Tibial nerve (tissue), 4 donors: ENCODE measurements around the gene FAR1. TPM values are rescaled to one million over a fixed set of nuclear protein-coding genes. Genes with fewer than 3 reads are reported as not detected.
"Not testable (repeated sequence)": the region's sequence is repeated elsewhere in the genome, so short reads cannot be mapped to it uniquely, and the experiment has no call there.

Experiments
- DNase-seq, 2 donors: peaks; one replicate each; pipeline ENCODE4 v3.0.0-alpha.2; 2019; ENCODE audit warnings: low spot score in 2 of 2
- H3K27ac ChIP-seq, 4 donors: fragments of 200-600 bp; sonication (generic) in 3 of 4; one replicate each; pipeline ENCODE4 v1.5.1; 2017 to 2019; ENCODE audit warnings: mild to moderate bottlenecking in 1 of 4
- H3K27me3 ChIP-seq, 2 donors: fragments of 200-600 bp; sonication (generic) in 1 of 2; one replicate each; pipeline versions ENCODE4 v1.5.1 to v1.6.0; 2017 to 2019
- H3K36me3 ChIP-seq, 3 donors: fragments of 200-600 bp; sonication (generic); one replicate each; pipeline ENCODE4 v1.5.1; 2018 to 2019
- H3K4me1 ChIP-seq, 4 donors: fragments of 200-600 bp; sonication (generic) in 3 of 4; one replicate each; pipeline ENCODE4 v1.5.1; 2017 to 2019
- H3K4me3 ChIP-seq, 4 donors: fragments of 200-600 bp; sonication (generic) in 3 of 4; one replicate each; pipeline ENCODE4 v1.5.1; 2017 to 2019; ENCODE audit warnings: mild to moderate bottlenecking in 1 of 4, moderate library complexity in 1 of 4
- H3K9me3 ChIP-seq, 4 donors: fragments of 200-600 bp; sonication (generic) in 3 of 4; one replicate each; pipeline ENCODE4 v1.5.1; 2017 to 2019
- CTCF ChIP-seq, 5 experiments: fragments of 200-600 bp in 3 of 5; fragments of 450-650 bp in 2 of 5; sonication (generic) in 3 of 5; IDR thresholded peaks; one replicate each; pipeline ENCODE4 v1.5.1; 2016 to 2019; ENCODE audit warnings: antibody characterized with exemption in 5 of 5, mild to moderate bottlenecking in 3 of 5, moderate library complexity in 2 of 5
- EP300 ChIP-seq, 2 donors: sonication (generic); formaldehyde crosslinking; IDR thresholded peaks; one replicate each; pipeline ENCODE4 v1.6.1; 2017; ENCODE audit warnings: antibody characterized with exemption in 2 of 2, mild to moderate bottlenecking in 1 of 2
- POLR2A ChIP-seq, 2 donors: fragments of 450-650 bp; IDR thresholded peaks; one replicate each; pipeline ENCODE4 v1.6.1; 2017; ENCODE audit warnings: antibody characterized with exemption in 2 of 2, mild to moderate bottlenecking in 2 of 2, moderate library complexity in 2 of 2
- WGBS, 2 donors: methylation state at CpG; one replicate each; pipeline ENCODE4 v1.1.5; 2018; 5-methylcytosine and 5-hydroxymethylcytosine counted together
- total RNA-seq, 4 donors: library from RNA; depleted of rRNA; stranded (reverse); fragments of >200 nt; gene quantifications; one replicate each; pipeline ENCODE4 v1.1.0, GENCODE V29; 2016

FAR1 gene
- total RNA-seq, 4 donors from 2014 or later = 54.6 to 64.0 (median 60.3) TPM

DNA sequence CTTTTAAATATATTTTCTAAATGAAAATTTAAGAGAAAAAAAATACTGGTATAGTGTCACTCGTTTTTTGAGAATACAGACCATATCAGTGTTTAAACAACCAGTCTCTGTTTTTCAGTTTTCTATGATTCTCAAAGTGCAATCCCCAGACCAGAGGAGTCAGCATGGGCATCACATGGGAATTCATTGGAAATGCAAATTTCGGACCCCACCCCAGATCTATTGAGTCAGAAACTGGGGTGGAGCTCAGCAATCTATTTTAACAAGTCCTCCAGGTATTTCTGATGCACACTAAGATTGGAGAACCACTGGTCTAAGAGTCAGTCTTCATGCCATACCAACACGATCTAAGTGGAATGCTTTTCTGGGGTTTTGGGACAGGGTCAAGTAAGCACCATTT lies 66.1 kb downstream of the FAR1 start:
- Histone ChIP-seq H3K4me1 (no peaks in the 10 kb centered on the region), H3K27me3 (no peaks in the 10 kb centered on the region), H3K4me3 (no peak overlapping the region), H3K27ac (no peak overlapping the region), H3K9me3 (no peaks in the 10 kb centered on the region), H3K36me3 (peaks cover 0 to 6% (median 0%) of the 10 kb centered on the region in 3 donors)
- DNase-seq = no peak
- TF ChIP-seq EP300 (IDR thresholded peaks at IDR 0.05) (no peak), CTCF (IDR thresholded peaks at IDR 0.05) (no peak), POLR2A (IDR thresholded peaks at IDR 0.05) (no peak)
- 89 to 94% methylated on average over 3 of the region's 3 CpGs for WGBS, 2 donors

DNA sequence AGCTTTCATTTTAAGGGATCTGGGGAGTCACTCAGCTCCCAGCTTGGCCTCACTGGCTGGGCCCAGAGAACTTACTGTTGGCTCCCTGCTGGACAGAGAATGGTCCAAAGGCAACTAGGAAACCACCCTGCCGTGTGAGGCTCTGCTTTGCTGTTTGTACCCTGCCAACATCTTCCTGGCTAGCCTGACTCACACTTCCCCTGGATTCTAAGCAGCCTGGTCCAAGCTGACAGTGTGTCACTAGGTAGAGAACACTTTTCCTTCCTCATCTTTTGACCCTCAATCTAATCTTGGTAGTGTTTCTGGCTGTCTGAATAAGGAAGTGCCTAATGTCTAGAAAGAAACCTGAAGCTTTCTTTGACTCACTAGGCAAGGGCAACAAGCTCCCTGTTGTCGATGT lies 76.7 kb downstream of the FAR1 start:
- Histone ChIP-seq H3K4me3 (no peak overlapping the region), H3K27ac (no peak overlapping the region), H3K36me3 (no peaks in the 10 kb centered on the region), H3K4me1 (no peaks in the 10 kb centered on the region), H3K27me3 (no peaks in the 10 kb centered on the region), H3K9me3 (no peaks in the 10 kb centered on the region)
- TF ChIP-seq CTCF (IDR thresholded peaks at IDR 0.05) (no peak), POLR2A (IDR thresholded peaks at IDR 0.05) (no peak), EP300 (IDR thresholded peaks at IDR 0.05) (no peak)
- no peak for DNase-seq
- WGBS, 2 donors = 56 to 69% methylated on average over 2 of the region's 2 CpGs

DNA sequence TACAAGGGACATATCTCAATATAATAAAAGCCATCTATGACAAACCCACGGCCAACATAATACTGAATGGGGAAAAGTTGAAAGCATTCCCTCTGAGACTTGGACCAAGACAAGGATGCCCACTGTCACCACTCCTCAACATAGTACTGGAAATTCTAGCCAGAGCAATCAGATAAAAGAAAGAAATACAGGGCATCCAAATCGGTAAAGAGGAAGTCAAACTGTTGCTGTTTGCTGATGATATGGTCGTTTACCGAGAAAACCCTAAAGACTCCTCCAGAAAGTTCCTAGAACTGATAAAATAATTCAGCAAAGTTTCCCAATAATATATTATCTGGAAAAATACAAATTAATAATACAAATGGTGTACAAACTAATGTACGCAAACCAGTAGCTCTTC lies 84.8 kb downstream of the FAR1 start:
- H3K36me3 ChIP-seq, H3K27me3 ChIP-seq, DNase-seq, H3K9me3 ChIP-seq, H3K4me1 ChIP-seq, H3K27ac ChIP-seq, H3K4me3 ChIP-seq: not testable (repeated sequence)
- WGBS, 2 donors = 89 to 95% methylated on average over 5 of the region's 5 CpGs

DNA sequence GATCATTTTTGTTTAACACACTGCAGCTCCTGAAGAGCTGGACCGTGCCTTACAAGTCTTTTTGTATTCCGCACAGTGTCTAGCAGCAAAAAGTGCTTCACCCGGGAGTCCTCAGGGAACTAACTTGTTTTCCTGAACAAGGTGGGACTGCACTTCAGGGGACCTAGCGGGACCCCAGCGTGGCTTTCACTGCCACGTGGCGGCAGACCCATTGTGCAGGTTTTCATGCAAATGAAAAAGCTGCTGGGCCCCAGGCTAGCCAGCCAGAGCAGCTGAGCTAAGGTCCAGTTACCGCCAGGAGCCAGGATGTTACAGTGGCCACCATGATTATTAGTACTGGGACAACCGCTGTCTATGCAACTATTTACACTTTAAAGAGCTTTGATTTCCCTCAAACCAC lies 90.6 kb downstream of the FAR1 start:
- no peak for DNase-seq
- Histone ChIP-seq H3K9me3 (no peaks in the 10 kb centered on the region), H3K4me3 (no peak overlapping the region), H3K36me3 (no peaks in the 10 kb centered on the region), H3K4me1 (no peaks in the 10 kb centered on the region), H3K27me3 (no peaks in the 10 kb centered on the region), H3K27ac (no peak overlapping the region)
- 80 to 95% methylated on average over 8 to 9 of the region's 9 CpGs for WGBS, 2 donors
- TF ChIP-seq EP300 (IDR thresholded peaks at IDR 0.05) (no peak), POLR2A (IDR thresholded peaks at IDR 0.05) (no peak), CTCF (IDR thresholded peaks at IDR 0.05) (no peak)

- Histone ChIP-seq H3K36me3 (no peaks in the 10 kb centered on the region), H3K27me3 (no peaks in the 10 kb centered on the region), H3K9me3 (no peaks in the 10 kb centered on the region), H3K4me3 (no peak overlapping the region), H3K27ac (no peak overlapping the region), H3K4me1 (no peaks in the 10 kb centered on the region)
- TF ChIP-seq EP300 (IDR thresholded peaks at IDR 0.05) (no peak), CTCF (IDR thresholded peaks at IDR 0.05) (no peak), POLR2A (IDR thresholded peaks at IDR 0.05) (no peak)
- DNase-seq = no peak
- 85 to 88% methylated on average over 3 of the region's 3 CpGs for WGBS, 2 donors
Measured at GRCh38 chr11:13760115-13760514, 91.6 kb downstream of the FAR1 start.

GRCh38 chr11:13761250-13761649 lies 92.8 kb downstream of the FAR1 start:
- TF ChIP-seq EP300 (IDR thresholded peaks at IDR 0.05) (no peak), CTCF (IDR thresholded peaks at IDR 0.05) (no peak), POLR2A (IDR thresholded peaks at IDR 0.05) (no peak)
- H3K36me3 ChIP-seq = no peaks in the 10 kb centered on the region
- DNase-seq = no peak
- no peaks in the 10 kb centered on the region for H3K4me1 ChIP-seq
- 86 to 87% methylated on average over 2 of the region's 2 CpGs for WGBS, 2 donors
- H3K27me3 ChIP-seq = no peaks in the 10 kb centered on the region
- H3K9me3 ChIP-seq = no peaks in the 10 kb centered on the region
- no peak overlapping the region for H3K4me3 ChIP-seq
- no peak overlapping the region for H3K27ac ChIP-seq
